SK-N-MC (cell line): Measurements from ENCODE around the gene LYAR.

ENCODE experiments used
- EZH2 ChIP-seq: fragments of 200-600 bp; sonication (generic); IDR thresholded peaks from one replicate; pipeline ENCODE4 v1.6.1; 2017; ENCODE audit warnings: antibody characterized with exemption
- FOXP2 ChIP-seq: optimal IDR thresholded peaks from 2 replicates; pipeline ENCODE3; 2011; ENCODE audit warnings: mild to moderate bottlenecking, moderate library complexity; ENCODE audit not compliant: insufficient read depth; ENCODE audit errors: extremely low read length, control extremely low read depth
- POLR2AphosphoS5 ChIP-seq: IDR thresholded peaks from 2 replicates; pipeline ENCODE4 v1.6.1; 2012; ENCODE audit warnings: mild to moderate bottlenecking, low read depth, low read length, borderline replicate concordance

DNA sequence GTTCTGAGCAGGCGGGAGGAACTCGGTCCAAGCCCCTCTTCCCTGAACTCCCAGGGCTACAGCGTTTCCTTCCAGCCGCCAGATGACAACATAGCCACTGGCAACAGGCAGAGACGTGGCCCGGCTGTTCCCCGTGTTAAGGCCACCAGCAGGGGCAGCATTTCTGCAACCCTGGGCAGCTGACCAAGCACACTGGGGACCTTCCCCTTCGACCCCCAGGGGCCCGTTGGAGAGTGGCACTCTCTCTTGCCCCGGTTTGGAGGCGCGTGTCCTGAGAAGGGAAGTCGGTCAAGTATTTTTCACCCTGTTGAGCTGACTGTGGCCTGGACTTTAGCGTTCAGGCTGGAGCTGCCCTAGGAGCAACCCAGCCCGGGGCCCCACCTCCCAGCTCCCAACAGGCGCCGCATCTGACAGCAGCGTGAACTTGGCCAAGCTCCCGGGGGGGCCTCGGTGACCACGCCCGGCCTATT, 37.7 kb upstream of the LYAR start:
- TF ChIP-seq POLR2AphosphoS5 (no peak), EZH2 (no peak), FOXP2 (no peak)
